ENCODE measurements around the gene TMEM221.
A peak's percentile ranks its signal among the peaks of the same experiment; 100 is the strongest.

The TMEM221 gene

GRCh38 chr19:17496337-17496997 is 48.0 kb upstream of the TMEM221 start:
- peak; percentile 90 for ATAC-seq
- no peak for TF ChIP-seq OSR1 (CRISPR knock-in tag; IDR thresholded peaks at IDR 0.05)
- TF ChIP-seq ZFP30 (CRISPR knock-in tag; IDR thresholded peaks at IDR 0.05), result no peak
- TF ChIP-seq, protein P1, sequence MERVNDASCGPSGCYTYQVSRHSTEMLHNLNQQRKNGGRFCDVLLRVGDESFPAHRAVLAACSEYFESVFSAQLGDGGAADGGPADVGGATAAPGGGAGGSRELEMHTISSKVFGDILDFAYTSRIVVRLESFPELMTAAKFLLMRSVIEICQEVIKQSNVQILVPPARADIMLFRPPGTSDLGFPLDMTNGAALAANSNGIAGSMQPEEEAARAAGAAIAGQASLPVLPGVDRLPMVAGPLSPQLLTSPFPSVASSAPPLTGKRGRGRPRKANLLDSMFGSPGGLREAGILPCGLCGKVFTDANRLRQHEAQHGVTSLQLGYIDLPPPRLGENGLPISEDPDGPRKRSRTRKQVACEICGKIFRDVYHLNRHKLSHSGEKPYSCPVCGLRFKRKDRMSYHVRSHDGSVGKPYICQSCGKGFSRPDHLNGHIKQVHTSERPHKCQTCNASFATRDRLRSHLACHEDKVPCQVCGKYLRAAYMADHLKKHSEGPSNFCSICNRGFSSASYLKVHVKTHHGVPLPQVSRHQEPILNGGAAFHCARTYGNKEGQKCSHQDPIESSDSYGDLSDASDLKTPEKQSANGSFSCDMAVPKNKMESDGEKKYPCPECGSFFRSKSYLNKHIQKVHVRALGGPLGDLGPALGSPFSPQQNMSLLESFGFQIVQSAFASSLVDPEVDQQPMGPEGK (CRISPR knock-in tag; IDR thresholded peaks at IDR 0.05; ENCODE audit: borderline replicate concordance), result no peak
- no peak for TF ChIP-seq ISL1 (CRISPR knock-in tag; IDR thresholded peaks at IDR 0.05)
- no peak for TF ChIP-seq TCF4 (CRISPR knock-in tag; IDR thresholded peaks at IDR 0.05; ENCODE audit: borderline replicate concordance)
- no peak for TF ChIP-seq TOX (CRISPR knock-in tag; IDR thresholded peaks at IDR 0.05; ENCODE audit: borderline replicate concordance)
- no peak for TF ChIP-seq RARB (CRISPR knock-in tag; IDR thresholded peaks at IDR 0.05)
- TF ChIP-seq CSDC2 (CRISPR knock-in tag; IDR thresholded peaks at IDR 0.05), result no peak
- no peak for TF ChIP-seq ZFP3 (CRISPR knock-in tag; IDR thresholded peaks at IDR 0.05)
- TF ChIP-seq ARNTL (CRISPR knock-in tag; IDR thresholded peaks at IDR 0.05; ENCODE audit: borderline replicate concordance, low read depth), result no peak
- TF ChIP-seq ESRRG (CRISPR knock-in tag; IDR thresholded peaks at IDR 0.05), result no peak
- TF ChIP-seq ZNF8 (CRISPR knock-in tag; IDR thresholded peaks at IDR 0.05), result no peak
- no peak for TF ChIP-seq TSHZ2 (CRISPR knock-in tag; IDR thresholded peaks at IDR 0.05)
- no peak for TF ChIP-seq PPARA (CRISPR knock-in tag; IDR thresholded peaks at IDR 0.05; ENCODE audit: borderline replicate concordance)
- no peak for TF ChIP-seq POU6F1 (CRISPR knock-in tag; IDR thresholded peaks at IDR 0.05; ENCODE audit: borderline replicate concordance, low read depth)
- TF ChIP-seq, protein P2, sequence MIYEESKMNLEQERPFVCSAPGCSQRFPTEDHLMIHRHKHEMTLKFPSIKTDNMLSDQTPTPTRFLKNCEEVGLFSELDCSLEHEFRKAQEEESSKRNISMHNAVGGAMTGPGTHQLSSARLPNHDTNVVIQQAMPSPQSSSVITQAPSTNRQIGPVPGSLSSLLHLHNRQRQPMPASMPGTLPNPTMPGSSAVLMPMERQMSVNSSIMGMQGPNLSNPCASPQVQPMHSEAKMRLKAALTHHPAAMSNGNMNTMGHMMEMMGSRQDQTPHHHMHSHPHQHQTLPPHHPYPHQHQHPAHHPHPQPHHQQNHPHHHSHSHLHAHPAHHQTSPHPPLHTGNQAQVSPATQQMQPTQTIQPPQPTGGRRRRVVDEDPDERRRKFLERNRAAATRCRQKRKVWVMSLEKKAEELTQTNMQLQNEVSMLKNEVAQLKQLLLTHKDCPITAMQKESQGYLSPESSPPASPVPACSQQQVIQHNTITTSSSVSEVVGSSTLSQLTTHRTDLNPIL (CRISPR knock-in tag; IDR thresholded peaks at IDR 0.05; ENCODE audit: low read depth), result no peak
- TF ChIP-seq ZNF565 (CRISPR knock-in tag; conservative IDR thresholded peaks at IDR 0.05; ENCODE audit: low read depth), result no peak
- TF ChIP-seq GLIS3 (CRISPR knock-in tag; IDR thresholded peaks at IDR 0.05), result no peak
- no peak for TF ChIP-seq ZNF70 (CRISPR knock-in tag; IDR thresholded peaks at IDR 0.05)
- no peak for TF ChIP-seq BACH2 (CRISPR knock-in tag; IDR thresholded peaks at IDR 0.05; ENCODE audit: borderline replicate concordance)

- ATAC-seq, result no peak
- no peak for TF ChIP-seq TOX (CRISPR knock-in tag; IDR thresholded peaks at IDR 0.05; ENCODE audit: borderline replicate concordance)
- no peak for TF ChIP-seq ZFP30 (CRISPR knock-in tag; IDR thresholded peaks at IDR 0.05)
- TF ChIP-seq, protein P2 (CRISPR knock-in tag; IDR thresholded peaks at IDR 0.05; ENCODE audit: low read depth), result no peak
- TF ChIP-seq ZFP3 (CRISPR knock-in tag; IDR thresholded peaks at IDR 0.05), result no peak
- TF ChIP-seq TSHZ2 (CRISPR knock-in tag; IDR thresholded peaks at IDR 0.05), result no peak
- no peak for TF ChIP-seq RARB (CRISPR knock-in tag; IDR thresholded peaks at IDR 0.05)
- TF ChIP-seq, protein P3, sequence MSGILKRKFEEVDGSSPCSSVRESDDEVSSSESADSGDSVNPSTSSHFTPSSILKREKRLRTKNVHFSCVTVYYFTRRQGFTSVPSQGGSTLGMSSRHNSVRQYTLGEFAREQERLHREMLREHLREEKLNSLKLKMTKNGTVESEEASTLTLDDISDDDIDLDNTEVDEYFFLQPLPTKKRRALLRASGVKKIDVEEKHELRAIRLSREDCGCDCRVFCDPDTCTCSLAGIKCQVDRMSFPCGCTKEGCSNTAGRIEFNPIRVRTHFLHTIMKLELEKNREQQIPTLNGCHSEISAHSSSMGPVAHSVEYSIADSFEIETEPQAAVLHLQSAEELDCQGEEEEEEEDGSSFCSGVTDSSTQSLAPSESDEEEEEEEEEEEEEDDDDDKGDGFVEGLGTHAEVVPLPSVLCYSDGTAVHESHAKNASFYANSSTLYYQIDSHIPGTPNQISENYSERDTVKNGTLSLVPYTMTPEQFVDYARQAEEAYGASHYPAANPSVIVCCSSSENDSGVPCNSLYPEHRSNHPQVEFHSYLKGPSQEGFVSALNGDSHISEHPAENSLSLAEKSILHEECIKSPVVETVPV (CRISPR knock-in tag; IDR thresholded peaks at IDR 0.05), result no peak
- no peak for TF ChIP-seq PPARA (CRISPR knock-in tag; IDR thresholded peaks at IDR 0.05; ENCODE audit: borderline replicate concordance)
- no peak for TF ChIP-seq ZNF8 (CRISPR knock-in tag; IDR thresholded peaks at IDR 0.05)
- no peak for TF ChIP-seq ZC3H10 (CRISPR knock-in tag; IDR thresholded peaks at IDR 0.05)
- TF ChIP-seq BACH2 (CRISPR knock-in tag; IDR thresholded peaks at IDR 0.05; ENCODE audit: borderline replicate concordance), result no peak
- TF ChIP-seq ZNF565 (CRISPR knock-in tag; conservative IDR thresholded peaks at IDR 0.05; ENCODE audit: low read depth), result no peak
- no peak for TF ChIP-seq POU6F1 (CRISPR knock-in tag; IDR thresholded peaks at IDR 0.05; ENCODE audit: borderline replicate concordance, low read depth)
- no peak for TF ChIP-seq ZNF70 (CRISPR knock-in tag; IDR thresholded peaks at IDR 0.05)
- TF ChIP-seq ISL1 (CRISPR knock-in tag; IDR thresholded peaks at IDR 0.05), result no peak
These were observed 47.3 kb upstream of the TMEM221 start for GRCh38 chr19:17495639-17496296.

Measured in SK-N-SH treated with all-trans-retinoic acid at 6 μM for 48 hours (cell line).